ENCODE data around the gene STARD7.
"Not testable (repeated sequence)": the region's sequence is repeated elsewhere in the genome, so short reads cannot be mapped to it uniquely, and the experiment has no call there.

STARD7 gene

GRCh38 chr2:96160366-96160765 lies 48.3 kb downstream of the STARD7 start:
- not testable (repeated sequence) for DNase-seq

GRCh38 chr2:96159084-96159830 lies 49.4 kb downstream of the STARD7 start:
- DNase-seq: no peak

DNA sequence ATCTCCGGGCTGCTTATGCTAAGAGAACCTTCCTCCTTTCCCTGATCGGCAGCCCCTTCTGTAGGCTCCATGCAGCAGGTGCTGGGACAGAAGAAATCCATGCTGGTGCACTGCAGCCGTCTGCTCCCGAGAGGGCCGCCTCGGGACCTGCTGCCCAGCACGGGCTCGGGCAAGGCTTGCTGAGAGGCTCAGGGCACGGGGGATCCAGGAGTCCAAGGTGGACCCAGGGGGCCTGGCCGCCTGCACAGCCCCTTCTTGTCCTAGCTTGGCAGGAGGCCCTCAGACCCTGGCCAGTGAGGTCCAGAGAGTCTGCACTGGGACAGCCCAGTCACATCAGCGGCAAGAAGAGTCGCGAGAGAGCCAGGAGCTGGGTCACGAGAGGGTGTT lies 50.1 kb downstream of the STARD7 start:
- no peak for DNase-seq

- no peak for DNase-seq
Measured at GRCh38 chr2:96157649-96158553, 50.7 kb downstream of the STARD7 start.

GRCh38 chr2:96156926-96157648 lies 51.5 kb downstream of the STARD7 start:
- DNase-seq: no peak

- DNase-seq: no peak
Measured at GRCh38 chr2:96156011-96156820, 52.4 kb downstream of the STARD7 start.

DNA sequence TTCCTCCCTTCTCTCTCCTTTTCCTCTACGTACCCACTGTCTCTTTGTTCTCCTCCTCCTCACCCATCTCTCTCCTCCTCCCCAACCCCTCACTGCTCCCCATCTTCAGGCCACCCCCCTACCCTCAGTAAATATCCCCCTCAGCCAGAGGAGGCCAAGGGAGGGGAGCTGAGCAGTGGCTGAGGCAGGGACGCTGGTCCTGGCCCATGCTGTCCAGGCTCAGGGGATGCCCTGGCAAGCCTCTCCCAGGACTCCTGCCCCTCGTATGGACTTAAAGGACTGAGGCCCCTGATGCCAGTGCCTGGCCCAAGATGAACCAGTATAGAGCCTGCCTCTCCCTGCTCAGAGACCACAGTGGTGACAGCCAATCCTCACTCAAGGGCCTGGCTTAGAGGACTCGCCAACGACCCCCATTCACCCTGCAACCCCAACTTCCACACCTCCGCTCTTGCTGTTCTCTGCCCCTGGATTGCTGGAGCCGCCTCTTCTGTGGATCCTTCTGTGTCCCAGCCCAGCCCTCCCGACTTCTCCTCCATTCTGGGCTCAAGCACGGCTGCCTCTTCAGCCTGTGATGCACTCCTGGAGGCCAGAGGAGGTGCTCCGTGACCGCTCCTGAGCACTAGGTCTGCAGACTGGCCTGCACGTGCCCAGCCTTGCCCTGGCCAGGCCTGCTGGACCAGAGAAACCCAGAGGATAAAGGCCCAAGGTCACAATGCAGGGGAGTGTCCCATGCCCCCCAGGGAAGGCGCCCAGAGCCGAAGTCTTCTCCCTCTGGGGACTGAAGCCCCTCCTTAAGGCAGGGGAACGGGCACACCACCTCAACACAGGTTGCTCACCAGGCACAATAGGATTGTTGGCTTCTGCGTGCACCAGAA lies 53.9 kb downstream of the STARD7 start:
- DNase-seq: no peak

DNA sequence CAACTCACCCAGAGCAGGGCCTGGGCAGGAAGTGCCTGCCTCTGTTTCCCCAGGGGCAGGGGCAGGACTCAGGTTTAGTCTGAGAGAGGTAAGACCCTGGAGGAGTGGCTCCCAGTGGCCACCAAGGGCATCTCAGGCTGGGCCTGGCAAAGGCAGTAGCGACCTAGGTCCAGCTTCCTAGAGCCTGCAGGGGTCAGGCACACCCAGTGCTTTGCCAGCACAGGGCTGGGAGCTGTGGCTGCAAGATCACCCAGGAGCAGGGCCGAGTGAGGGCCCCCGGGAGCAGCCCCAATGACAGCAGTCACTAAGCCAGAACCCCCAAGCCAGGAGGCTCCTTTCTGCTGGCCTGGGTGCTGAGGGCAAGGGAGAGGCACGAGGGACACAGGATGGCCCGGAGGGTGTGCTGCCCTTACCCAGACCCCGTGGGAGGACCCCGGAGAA lies 54.6 kb downstream of the STARD7 start:
- DNase-seq: no peak

DNA sequence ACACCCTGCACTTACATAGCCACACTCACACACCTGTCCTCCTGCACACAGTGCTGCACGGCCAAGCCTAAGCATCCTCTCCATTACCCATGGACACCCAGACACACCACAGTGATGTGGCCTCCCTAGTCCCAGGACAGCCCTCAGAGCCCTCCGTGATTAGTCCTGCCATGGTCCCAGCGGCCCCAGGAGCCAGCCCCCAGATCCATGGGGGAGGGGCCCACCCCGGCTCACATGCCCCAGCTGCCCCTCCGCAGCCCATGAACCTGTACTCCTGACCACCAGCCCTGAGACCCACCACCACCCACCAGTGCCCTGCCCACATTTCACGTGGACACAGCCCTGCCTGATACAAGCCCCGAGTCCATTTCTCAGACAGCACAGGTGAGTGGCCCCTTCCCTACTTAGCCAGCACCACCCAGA lies 55.3 kb downstream of the STARD7 start:
- no peak for DNase-seq

- no peak for DNase-seq
Measured at GRCh38 chr2:96152304-96153161, 56.1 kb downstream of the STARD7 start.

DNA sequence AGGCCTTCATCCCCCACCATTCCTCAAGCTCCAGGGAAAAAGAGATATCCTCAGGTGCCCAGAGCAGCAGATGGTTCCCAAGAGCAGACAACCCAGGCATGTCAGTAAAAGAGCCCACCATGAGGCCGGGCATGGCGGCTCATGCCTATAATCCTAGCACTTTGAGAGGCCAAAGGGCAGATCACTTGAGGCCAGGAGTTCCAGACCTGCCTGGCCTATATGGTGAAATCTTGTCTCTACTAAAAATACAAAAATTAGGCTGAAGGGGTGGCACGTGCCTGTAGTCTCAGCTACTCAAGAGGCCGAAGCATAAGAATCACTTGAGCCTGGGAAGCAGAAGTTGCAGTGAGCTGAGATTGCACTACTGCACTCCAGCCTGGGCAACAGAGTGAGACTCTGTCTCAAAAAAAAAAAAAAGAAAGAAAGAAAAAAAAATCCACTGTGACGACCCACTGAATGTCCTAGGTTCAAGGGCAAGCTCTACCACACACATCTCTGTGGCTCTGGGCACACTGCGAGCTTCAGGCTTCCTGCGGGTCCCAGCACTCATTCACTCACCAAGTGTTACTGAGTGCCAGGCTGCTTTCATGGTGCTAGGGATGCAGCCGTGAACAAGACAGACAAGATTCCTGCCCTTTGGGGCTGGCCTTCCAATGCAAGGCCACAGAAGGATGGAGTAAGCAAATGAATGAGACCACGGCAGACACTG lies 56.9 kb downstream of the STARD7 start:
- no peak for DNase-seq

- no peak for DNase-seq
Measured at GRCh38 chr2:96150791-96151594, 57.6 kb downstream of the STARD7 start.

GRCh38 chr2:96150007-96150640 lies 58.5 kb downstream of the STARD7 start:
- no peak for DNase-seq

DNA sequence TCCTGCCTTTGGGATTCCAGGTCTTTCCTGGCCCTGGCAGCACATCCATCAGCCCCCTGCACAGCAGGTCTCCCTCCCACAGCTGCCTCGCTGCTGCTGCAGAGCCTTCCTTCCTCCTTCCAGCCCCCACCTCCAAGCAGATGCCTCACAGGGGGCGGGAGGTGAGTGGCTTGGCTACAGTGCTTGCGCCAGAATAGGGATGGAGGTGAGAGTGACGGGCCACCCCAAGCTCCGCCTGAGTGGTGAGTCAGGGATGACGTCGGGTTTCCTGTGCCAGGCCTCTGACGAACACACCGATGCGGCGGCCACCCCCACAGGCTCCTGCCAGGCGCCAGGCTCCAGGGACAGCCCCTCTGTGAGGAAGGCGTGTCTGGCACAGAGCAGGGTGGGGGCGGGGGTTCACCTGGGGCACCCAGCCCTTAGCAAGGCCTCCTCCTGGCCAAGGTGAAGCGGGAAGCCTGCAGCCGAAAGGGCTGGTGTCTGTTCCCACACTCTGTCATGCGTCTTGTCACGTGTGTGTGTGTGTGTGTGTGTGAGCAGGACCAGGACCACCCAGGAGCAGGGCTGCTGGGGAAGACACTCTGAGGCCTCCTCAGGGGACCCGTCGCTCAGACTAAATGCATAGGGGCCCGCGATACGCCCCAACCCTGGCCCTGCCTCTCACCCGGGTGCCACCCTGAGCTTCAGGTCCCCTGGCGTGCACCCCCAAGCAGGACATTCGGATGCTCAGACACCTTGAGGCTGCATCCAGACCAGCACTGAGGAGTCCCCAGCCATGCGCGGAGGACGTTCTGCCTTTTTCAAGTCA lies 60.0 kb downstream of the STARD7 start:
- no peak for DNase-seq

DNA sequence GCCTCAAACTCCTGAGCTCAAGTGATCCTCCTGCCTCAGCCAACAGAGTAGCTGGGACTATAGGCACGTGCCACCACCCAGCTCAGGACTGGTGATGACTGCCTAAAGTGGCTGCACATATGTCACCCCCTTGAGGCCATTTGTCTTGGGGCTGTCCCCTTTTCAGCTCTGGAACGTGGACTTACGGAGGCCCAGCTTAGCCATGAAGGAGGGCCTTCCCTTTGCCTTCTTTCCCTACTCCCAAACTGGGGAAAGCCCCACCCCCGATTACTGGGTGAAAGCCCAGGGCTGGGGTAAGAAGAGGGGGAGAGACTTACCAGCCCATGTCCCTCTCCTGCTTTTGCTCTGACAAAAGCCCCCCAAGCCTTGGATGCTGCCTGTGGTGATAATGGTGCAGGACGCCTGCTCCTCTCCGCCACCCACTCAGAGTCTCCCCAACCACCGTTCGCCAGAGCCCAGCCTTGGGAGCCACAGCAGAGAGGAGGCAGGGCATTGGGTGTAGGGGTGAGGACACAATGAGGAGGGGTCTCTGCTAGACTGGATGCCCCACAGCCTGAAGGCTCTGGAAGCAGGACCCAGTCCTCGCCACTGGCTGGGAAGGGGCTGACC lies 60.9 kb downstream of the STARD7 start:
- DNase-seq: no peak

DNA sequence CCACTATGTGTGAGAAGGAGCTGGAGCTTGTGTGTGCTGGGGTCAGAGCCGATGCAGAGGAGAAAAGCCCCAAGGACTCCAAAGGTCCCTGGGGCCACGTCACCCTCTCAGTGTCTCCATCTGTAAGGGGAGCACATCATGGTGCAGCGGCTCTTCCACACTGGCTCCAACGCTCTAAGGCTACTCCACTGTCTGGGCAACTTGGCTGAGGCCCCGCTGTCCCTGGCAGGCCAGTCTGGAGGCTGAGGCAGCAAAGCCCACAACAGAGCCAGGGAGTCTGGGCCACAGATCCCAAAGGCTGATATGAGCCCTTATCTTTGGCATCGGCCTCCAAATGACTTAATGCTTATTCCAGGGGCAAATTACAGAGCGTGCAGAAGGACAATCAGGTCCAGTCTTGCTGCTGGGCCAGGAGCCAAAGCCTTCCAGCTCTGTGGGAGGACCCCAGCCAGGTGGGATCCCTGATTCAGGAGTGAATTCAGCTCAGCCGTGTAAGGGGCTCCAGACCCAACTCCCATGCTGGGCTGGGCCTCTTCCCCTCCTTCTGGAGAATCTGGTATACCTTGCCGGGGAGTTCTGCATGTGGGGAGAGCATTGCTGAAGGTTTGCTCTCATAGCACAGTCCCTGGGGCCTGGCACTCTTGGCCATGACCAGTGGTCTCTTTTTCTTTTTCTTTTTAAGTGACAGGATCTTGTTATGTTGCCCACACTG lies 61.6 kb downstream of the STARD7 start:
- no peak for DNase-seq

All from T1000 (cell line).